22Rv1 (cell line): ENCODE measurements around the gene TLNRD1.

Source experiments
- ZFX ChIP-seq: fragments of 450-650 bp; IDR thresholded peaks from 2 replicates; pipeline ENCODE4 v1.6.1; 2017; ENCODE audit warnings: antibody characterized with exemption, borderline replicate concordance
- TF ChIP-seq, protein P1 (sequence below): fragments of 450-650 bp; IDR thresholded peaks from 2 replicates; pipeline ENCODE4 v1.5.1; 2017; ENCODE audit warnings: mild to moderate bottlenecking

DNA sequence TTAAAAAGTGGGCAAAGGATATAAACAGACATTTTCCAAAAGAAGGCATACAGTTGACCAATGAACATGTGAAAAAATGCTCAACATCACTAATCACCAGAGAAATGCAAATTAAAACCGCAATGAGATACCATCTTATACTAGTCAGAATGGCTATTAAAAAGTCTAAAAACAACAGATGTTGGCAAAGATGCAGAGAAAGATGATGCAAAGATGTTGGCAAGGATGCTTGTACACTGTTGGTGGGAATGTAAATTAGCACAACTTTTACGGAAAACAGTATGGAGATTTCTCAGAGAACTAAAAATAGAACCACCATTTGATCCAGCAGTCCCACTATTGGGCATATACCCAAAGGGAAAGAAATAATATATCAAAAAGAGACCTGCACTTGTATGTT is 53.5 kb downstream of the TLNRD1 start:
- TF ChIP-seq, protein P1, sequence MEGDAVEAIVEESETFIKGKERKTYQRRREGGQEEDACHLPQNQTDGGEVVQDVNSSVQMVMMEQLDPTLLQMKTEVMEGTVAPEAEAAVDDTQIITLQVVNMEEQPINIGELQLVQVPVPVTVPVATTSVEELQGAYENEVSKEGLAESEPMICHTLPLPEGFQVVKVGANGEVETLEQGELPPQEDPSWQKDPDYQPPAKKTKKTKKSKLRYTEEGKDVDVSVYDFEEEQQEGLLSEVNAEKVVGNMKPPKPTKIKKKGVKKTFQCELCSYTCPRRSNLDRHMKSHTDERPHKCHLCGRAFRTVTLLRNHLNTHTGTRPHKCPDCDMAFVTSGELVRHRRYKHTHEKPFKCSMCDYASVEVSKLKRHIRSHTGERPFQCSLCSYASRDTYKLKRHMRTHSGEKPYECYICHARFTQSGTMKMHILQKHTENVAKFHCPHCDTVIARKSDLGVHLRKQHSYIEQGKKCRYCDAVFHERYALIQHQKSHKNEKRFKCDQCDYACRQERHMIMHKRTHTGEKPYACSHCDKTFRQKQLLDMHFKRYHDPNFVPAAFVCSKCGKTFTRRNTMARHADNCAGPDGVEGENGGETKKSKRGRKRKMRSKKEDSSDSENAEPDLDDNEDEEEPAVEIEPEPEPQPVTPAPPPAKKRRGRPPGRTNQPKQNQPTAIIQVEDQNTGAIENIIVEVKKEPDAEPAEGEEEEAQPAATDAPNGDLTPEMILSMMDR = no peak
- no peak for TF ChIP-seq ZFX
